ENCODE measurements around the gene PBX4. TPM values are rescaled to one million over a fixed set of nuclear protein-coding genes. Genes with fewer than 3 reads are reported as not detected.
"Not testable (repeated sequence)": the region's sequence is repeated elsewhere in the genome, so short reads cannot be mapped to it uniquely, and the experiment has no call there.

Gene PBX4
- total RNA-seq, 2 donors from 2014 or later = 1.6 to 8.2 TPM

GRCh38 chr19:19600793-19601330 lies 17.6 kb downstream of the PBX4 start:
- intact Hi-C loops (cut with DNase I) = no loop called here
- no peak for TF ChIP-seq POLR2A (IDR thresholded peaks at IDR 0.05)
- no peak for TF ChIP-seq CTCF (IDR thresholded peaks at IDR 0.05)
- no peak overlapping the region for H3K4me3 ChIP-seq
- ATAC-seq = no peak
- no peaks in the 10 kb centered on the region for H3K4me1 ChIP-seq
- H3K9me3 ChIP-seq = no peaks in the 10 kb centered on the region
- no peaks in the 10 kb centered on the region for H3K36me3 ChIP-seq (replicated peaks in 1 of 2; ENCODE audit: insufficient read depth in 1 of 2, low read depth in 2 of 2)
- 75 to 82% methylated on average over 1 of the region's 1 CpG for WGBS, 2 donors
- no peaks in the 10 kb centered on the region for H3K27me3 ChIP-seq
- H3K27ac ChIP-seq = no peak overlapping the region
- no peak for DNase-seq

GRCh38 chr19:19598728-19599451 lies 19.6 kb downstream of the PBX4 start:
- DNase-seq; H3K27me3 ChIP-seq; H3K27ac ChIP-seq; H3K36me3 ChIP-seq (replicated peaks in 1 of 2; ENCODE audit: insufficient read depth in 1 of 2, low read depth in 2 of 2); H3K9me3 ChIP-seq; ATAC-seq; H3K4me1 ChIP-seq; H3K4me3 ChIP-seq; intact Hi-C loops (cut with DNase I): not testable (repeated sequence)
- 88 to 92% methylated on average over 18 to 20 of the region's 20 CpGs for WGBS, 2 donors

GRCh38 chr19:19597809-19598306 lies 20.6 kb downstream of the PBX4 start:
- intact Hi-C loops (cut with DNase I) = no loop called here
- no peaks in the 10 kb centered on the region for H3K36me3 ChIP-seq (replicated peaks in 1 of 2; ENCODE audit: insufficient read depth in 1 of 2, low read depth in 2 of 2)
- H3K9me3 ChIP-seq = no peaks in the 10 kb centered on the region
- TF ChIP-seq CTCF (IDR thresholded peaks at IDR 0.05) = no peak
- TF ChIP-seq POLR2A (IDR thresholded peaks at IDR 0.05) = no peak
- H3K4me3 ChIP-seq = no peak overlapping the region
- 70 to 80% methylated on average over 8 of the region's 8 CpGs for WGBS, 2 donors
- H3K27me3 ChIP-seq = no peaks in the 10 kb centered on the region
- DNase-seq = no peak
- ATAC-seq = no peak
- H3K4me1 ChIP-seq = peaks cover 4% of the 10 kb centered on the region
- peak overlapping the region in 1 of 4 donors; percentile 17 for H3K27ac ChIP-seq

- Histone ChIP-seq H3K36me3 (replicated peaks in 1 of 2; ENCODE audit: insufficient read depth in 1 of 2, low read depth in 2 of 2) (no peaks in the 10 kb centered on the region), H3K9me3 (no peaks in the 10 kb centered on the region), H3K4me3 (no peak overlapping the region), H3K27me3 (no peaks in the 10 kb centered on the region), H3K27ac (no peak overlapping the region), H3K4me1 (peaks cover 16% of the 10 kb centered on the region)
- no peak for TF ChIP-seq POLR2A (IDR thresholded peaks at IDR 0.05)
- no peak for TF ChIP-seq CTCF (IDR thresholded peaks at IDR 0.05)
- WGBS, 2 donors = 32% methylated on average over 8 of the region's 8 CpGs
- DNase-seq (no peak), ATAC-seq (no peak)
- intact Hi-C loops (cut with DNase I) = no loop called here
Observed at GRCh38 chr19:19595171-19595701, 23.3 kb downstream of the PBX4 start.

GRCh38 chr19:19594381-19594780 lies 24.1 kb downstream of the PBX4 start:
- H3K27ac ChIP-seq = no peak overlapping the region
- no peaks in the 10 kb centered on the region for H3K27me3 ChIP-seq
- H3K9me3 ChIP-seq = no peaks in the 10 kb centered on the region
- TF ChIP-seq CTCF (IDR thresholded peaks at IDR 0.05) = no peak
- TF ChIP-seq POLR2A (IDR thresholded peaks at IDR 0.05) = no peak
- no peaks in the 10 kb centered on the region for H3K36me3 ChIP-seq (replicated peaks in 1 of 2; ENCODE audit: insufficient read depth in 1 of 2, low read depth in 2 of 2)
- intact Hi-C loops (cut with DNase I) = no loop called here
- peaks cover 16% of the 10 kb centered on the region for H3K4me1 ChIP-seq
- 92 to 96% methylated on average over 4 of the region's 4 CpGs for WGBS, 2 donors
- ATAC-seq = no peak
- DNase-seq = no peak
- H3K4me3 ChIP-seq = no peak overlapping the region
